K562 (cell line): ENCODE data around the gene APCDD1L. TPM values are rescaled to one million over a fixed set of nuclear protein-coding genes. Genes with fewer than 3 reads are reported as not detected.

Source experiments
- ATAC-seq: fragments of 200-7000 bp; cut with Tn5 transposase; 3 replicates; pipeline ENCODE4 v1.9.1; 2020; ENCODE audit warnings: moderate library complexity
- BruUV-seq: library from RNA; stranded (reverse); fragments of 400-500 nt; replicated peaks from 2 replicates; lab custom pipeline; 2021; lab: Mats Ljungman, UMichigan
- CTCF ChIA-PET: fragments of 300-600 bp; formaldehyde crosslinking; extraction: SDS; loops from one replicate; lab custom pipeline; 2021; ENCODE audit warnings: low intra/inter-chr PET ratio; lab: Yijun Ruan, JAX
- POLR2A ChIA-PET: fragments of 300-600, 350-650 bp; sonication (Branson Sonifier 250); formaldehyde crosslinking; extraction: SDS; loops from one replicate; lab custom pipeline; 2021; ENCODE audit warnings: antibody characterized with exemption, inconsistent platforms; lab: Yijun Ruan, JAX
- DNase-seq, 4 experiments: peaks; one replicate each; pipeline versions ENCODE4 v3.0.0 to v3.0.0-alpha.2; 2011 to 2018; ENCODE audit warnings: low spot score in 3 of 4, mixed read lengths in 3 of 4; ENCODE audit errors: extremely low read depth in 1 of 4
- FAIRE-seq: peaks from 2 replicates; lab custom pipeline; 2011; peaks lifted over from hg19 to GRCh38; lab: Jason Lieb, UNC
- H2AFZ ChIP-seq: 2 replicates; pipeline ENCODE4 v1.6.0; 2011; ENCODE audit warnings: low read depth, low read length, control low read depth, inconsistent platforms
- H3K27ac ChIP-seq: fragments of 200-600 bp; 3 replicates; pipeline ENCODE4 v1.8.0; 2011; ENCODE audit warnings: low read depth, mild to moderate bottlenecking, control low read depth, inconsistent platforms, low read length, moderate library complexity, mixed read lengths; ENCODE audit errors: extremely low read depth
- H3K27me3 ChIP-seq, 2 experiments: fragments of 300-600 bp in 1 of 2; 2 replicates in 1 of 2; 3 replicates in 1 of 2; pipeline versions ENCODE4 v1.6.0 to v1.8.0; 2011; ENCODE audit warnings: inconsistent platforms in 2 of 2, low read length in 2 of 2, mild to moderate bottlenecking in 1 of 2, mixed read lengths in 1 of 2, moderate library complexity in 1 of 2; ENCODE audit not compliant: control insufficient read depth in 2 of 2, insufficient read depth in 2 of 2
- H3K36me3 ChIP-seq: fragments of 300-600 bp; 3 replicates; pipeline ENCODE4 v1.8.0; 2011; ENCODE audit warnings: mild to moderate bottlenecking, low read length, inconsistent platforms; ENCODE audit not compliant: control insufficient read depth, insufficient read depth
- H3K4me1 ChIP-seq, 2 experiments: fragments of 200-600 bp in 1 of 2; replicated peaks in 1 of 2; 2 replicates in 1 of 2; 3 replicates in 1 of 2; pipeline versions ENCODE4 v1.5.1 to v1.8.0; 2011; ENCODE audit warnings: inconsistent platforms in 2 of 2, low read length in 2 of 2, mild to moderate bottlenecking in 1 of 2, mixed read lengths in 1 of 2, moderate library complexity in 1 of 2; ENCODE audit not compliant: control insufficient read depth in 2 of 2, insufficient read depth in 2 of 2
- H3K4me2 ChIP-seq: 2 replicates; pipeline ENCODE4 v1.6.1; 2011; ENCODE audit warnings: low read length, control low read depth, inconsistent platforms, mixed read lengths; ENCODE audit not compliant: insufficient read depth
- H3K4me3 ChIP-seq: fragments of 200-600 bp; sonication (generic), shearing (Covaris generic); 2 replicates; pipeline ENCODE4 v1.5.1; 2016; ENCODE audit warnings: control low read depth, inconsistent platforms
- H3K79me2 ChIP-seq: fragments of 200-600 bp; 3 replicates; pipeline ENCODE4 v1.8.0; 2011; ENCODE audit warnings: low read length, inconsistent platforms; ENCODE audit not compliant: control insufficient read depth, insufficient read depth
- H3K9ac ChIP-seq, 2 experiments: 2 replicates each; pipeline versions ENCODE4 v1.6.0 to v1.6.1; 2011; ENCODE audit warnings: low read depth in 2 of 2, low read length in 2 of 2, control low read depth in 1 of 2, inconsistent platforms in 1 of 2, mild to moderate bottlenecking in 1 of 2, mixed read lengths in 1 of 2; ENCODE audit not compliant: insufficient read depth in 1 of 2
- H3K9me1 ChIP-seq: one replicate; pipeline ENCODE4 v1.6.0; 2011; ENCODE audit warnings: inconsistent platforms, mild to moderate bottlenecking, low read length, moderate library complexity; ENCODE audit not compliant: control insufficient read depth, insufficient read depth
- H3K9me3 ChIP-seq: replicated peaks from 2 replicates; pipeline ENCODE4 v1.5.1; 2011; ENCODE audit warnings: low read depth, low read length, inconsistent platforms; ENCODE audit not compliant: control insufficient read depth, insufficient read depth
- H4K20me1 ChIP-seq: replicated peaks from 2 replicates; pipeline ENCODE4 v1.6.1; 2011; ENCODE audit warnings: low read length, inconsistent platforms, mixed read lengths; ENCODE audit not compliant: control insufficient read depth, insufficient read depth
- CBFB ChIP-seq: sonication (generic); formaldehyde crosslinking; IDR thresholded peaks from 2 replicates; pipeline ENCODE4 v1.4.0; 2020; ENCODE audit warnings: mild to moderate bottlenecking, missing genetic modification reagents
- KAT8 ChIP-seq: fragments of 450-650 bp; IDR thresholded peaks from 2 replicates; pipeline ENCODE4 v1.6.1; 2016; ENCODE audit warnings: low read depth, mild to moderate bottlenecking
- MAFG ChIP-seq: fragments of 450-650 bp; conservative IDR thresholded peaks from 2 replicates; pipeline ENCODE4 v1.6.1; 2016; ENCODE audit warnings: missing genetic modification characterization, missing compliant biosample characterization
- MYBL2 ChIP-seq, 2 experiments: fragments of 450-650 bp in 1 of 2; sonication (generic) in 1 of 2; formaldehyde crosslinking in 1 of 2; IDR thresholded peaks; 2 replicates each; pipeline versions ENCODE4 v1.6.1 to v1.8.1; 2017 to 2022; ENCODE audit warnings: borderline replicate concordance in 1 of 2, inconsistent platforms in 1 of 2, low read depth in 1 of 2, mild to moderate bottlenecking in 1 of 2, missing genetic modification reagents in 1 of 2, moderate library complexity in 1 of 2
- NFATC3 ChIP-seq: fragments of 450-650 bp; IDR thresholded peaks from 2 replicates; pipeline ENCODE4 v1.6.1; 2017; ENCODE audit warnings: mild to moderate bottlenecking
- POLR2B ChIP-seq: fragments of 450-650 bp; IDR thresholded peaks from 2 replicates; pipeline ENCODE4 v1.6.1; 2018; ENCODE audit warnings: low read depth; ENCODE audit not compliant: partially characterized antibody
- TAF9B ChIP-seq: fragments of 450-650 bp; IDR thresholded peaks from 2 replicates; pipeline ENCODE4 v1.6.1; 2018; ENCODE audit warnings: mild to moderate bottlenecking; ENCODE audit not compliant: partially characterized antibody
- ZBED1 ChIP-seq: IDR thresholded peaks from 2 replicates; pipeline ENCODE4 v1.6.1; 2014
- ZNF224 ChIP-seq: sonication (generic); formaldehyde crosslinking; IDR thresholded peaks from 2 replicates; pipeline ENCODE4 v1.8.0; 2022; ENCODE audit warnings: mild to moderate bottlenecking, missing genetic modification reagents
- ZNF282 ChIP-seq: sonication (generic); formaldehyde crosslinking; IDR thresholded peaks from 2 replicates; pipeline ENCODE4 v1.8.1; 2023; ENCODE audit warnings: missing genetic modification reagents
- ZNF347 ChIP-seq: fragments of 450-650 bp; formaldehyde crosslinking; IDR thresholded peaks from 2 replicates; pipeline ENCODE4 v1.4.0; 2020; ENCODE audit warnings: low read depth, mild to moderate bottlenecking, moderate library complexity
- whole genome bisulfite sequencing: fragments of 100-300 bp; shearing (Covaris generic); methylation state at CpG from one replicate; pipeline ENCODE4 v1.1.6; 2016; ENCODE audit warnings: low coverage, mixed read lengths; ENCODE audit not compliant: insufficient coverage; ENCODE audit errors: missing lambda C conversion rate; 5-methylcytosine and 5-hydroxymethylcytosine counted together
- in situ Hi-C: fragments of 300-500 bp; cut with MboI; formaldehyde crosslinking; loops from 4 replicates; pipeline ENCODE4 v1.15.0; 2018; ENCODE audit warnings: inconsistent platforms, mixed read lengths
- intact Hi-C: fragments of 100-400 bp; cut with micrococcal nuclease; formaldehyde crosslinking; loops from 2 replicates; pipeline ENCODE4 v1.14.2; 2022
- polyA plus RNA-seq, 8 experiments: library from polyadenylated mRNA; depleted of rRNA in 4 of 8; stranded (reverse) in 5 of 8; unstranded in 3 of 8; fragments of >200 nt; fragmentation: Nextera tagmentation in 2 of 8; fragmentation: Illumina TruSeq in 1 of 8; extraction: Ambion mirVana in 2 of 8; extraction: Trizol in 1 of 8; gene quantifications; 2 replicates each; pipeline versions ENCODE4 v1.2.1 to v1.2.3, GENCODE V29; 2011 to 2014; ENCODE audit warnings: inconsistent platforms in 1 of 8, missing spikeins in 1 of 8
- total RNA-seq, 7 experiments: library from RNA; depleted of rRNA in 6 of 7; stranded (reverse); fragments of >200 nt in 6 of 7; fragmentation: Illumina TruSeq in 2 of 7; extraction: Trizol in 2 of 7; gene quantifications; 2 replicates each; pipeline versions ENCODE4 v1.2.1 to v1.2.3, GENCODE V29; 2011 to 2021; ENCODE audit warnings: low replicate concordance in 1 of 7
- TF ChIP-seq, protein P1 (sequence below): sonication (generic); formaldehyde crosslinking; IDR thresholded peaks from 2 replicates; pipeline ENCODE4 v1.9.0; 2022; ENCODE audit warnings: mild to moderate bottlenecking, missing genetic modification reagents
- TF ChIP-seq, protein P2 (sequence below): fragments of 450-650 bp; formaldehyde crosslinking; conservative IDR thresholded peaks from 2 replicates; pipeline ENCODE4 v1.4.0; 2022; ENCODE audit warnings: mild to moderate bottlenecking, missing genetic modification characterization
- TF ChIP-seq, protein P3 (sequence below), 2 experiments: fragments of 250-450 bp in 1 of 2; fragments of 450-650 bp in 1 of 2; sonication (Bioruptor Pico) in 1 of 2; IDR thresholded peaks; 2 replicates each; pipeline versions ENCODE4 v1.6.1 to v1.8.0; 2016 to 2021; ENCODE audit warnings: mild to moderate bottlenecking in 2 of 2, moderate library complexity in 2 of 2, missing compliant biosample characterization in 1 of 2, missing genetic modification characterization in 1 of 2

The APCDD1L gene
- total and polyA plus RNA-seq, 9 of the 15 experiments (the other 6 are each of a cell fraction or from before 2014, with no cell fraction given) = not detected

DNA sequence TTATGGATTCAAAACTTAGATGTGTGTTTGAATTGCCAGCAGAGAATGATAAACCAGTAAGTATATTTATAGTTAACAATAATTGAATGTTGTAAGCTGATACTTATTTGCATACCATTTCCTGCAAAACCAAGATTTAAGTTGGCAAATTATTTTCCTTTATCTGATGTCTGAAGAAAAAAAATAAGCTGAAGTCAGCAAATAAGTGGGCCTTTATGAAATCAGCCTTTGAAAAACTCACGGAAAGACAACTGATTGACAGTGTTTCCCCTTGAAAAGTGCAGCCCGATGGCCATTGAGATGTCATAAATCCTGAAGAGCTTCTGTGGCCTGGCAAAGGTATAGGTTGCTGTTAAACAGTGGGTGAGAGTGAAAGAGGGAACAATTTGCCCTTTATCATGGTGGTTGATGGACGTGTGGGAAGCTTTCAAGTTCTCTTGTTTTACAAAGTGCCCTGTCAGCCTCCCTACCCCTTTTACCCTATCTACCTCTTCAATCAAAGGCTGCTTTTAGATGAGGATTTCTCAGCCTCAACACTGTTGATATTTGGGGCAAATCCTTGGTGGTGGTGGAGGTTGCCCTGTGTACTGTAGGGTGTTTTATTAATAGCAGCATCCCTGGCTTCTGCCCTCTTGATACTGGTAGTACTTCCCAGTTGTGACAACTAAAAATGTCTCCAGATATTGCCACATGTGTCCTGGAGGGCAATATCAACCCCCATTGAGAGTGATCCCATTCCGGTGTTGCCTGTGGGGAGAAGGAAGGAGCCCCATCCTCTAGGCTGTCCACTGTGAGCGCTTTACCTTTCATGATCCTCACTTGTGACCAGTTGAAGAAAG is 76.0 kb downstream of the APCDD1L start (continued):
- TF ChIP-seq MAFG = peak; percentile 83
- TF ChIP-seq, protein P1, sequence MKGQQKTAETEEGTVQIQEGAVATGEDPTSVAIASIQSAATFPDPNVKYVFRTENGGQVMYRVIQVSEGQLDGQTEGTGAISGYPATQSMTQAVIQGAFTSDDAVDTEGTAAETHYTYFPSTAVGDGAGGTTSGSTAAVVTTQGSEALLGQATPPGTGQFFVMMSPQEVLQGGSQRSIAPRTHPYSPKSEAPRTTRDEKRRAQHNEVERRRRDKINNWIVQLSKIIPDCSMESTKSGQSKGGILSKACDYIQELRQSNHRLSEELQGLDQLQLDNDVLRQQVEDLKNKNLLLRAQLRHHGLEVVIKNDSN (CRISPR knock-in tag) = no peak
- no peak for TF ChIP-seq POLR2B
- TF ChIP-seq, protein P2, sequence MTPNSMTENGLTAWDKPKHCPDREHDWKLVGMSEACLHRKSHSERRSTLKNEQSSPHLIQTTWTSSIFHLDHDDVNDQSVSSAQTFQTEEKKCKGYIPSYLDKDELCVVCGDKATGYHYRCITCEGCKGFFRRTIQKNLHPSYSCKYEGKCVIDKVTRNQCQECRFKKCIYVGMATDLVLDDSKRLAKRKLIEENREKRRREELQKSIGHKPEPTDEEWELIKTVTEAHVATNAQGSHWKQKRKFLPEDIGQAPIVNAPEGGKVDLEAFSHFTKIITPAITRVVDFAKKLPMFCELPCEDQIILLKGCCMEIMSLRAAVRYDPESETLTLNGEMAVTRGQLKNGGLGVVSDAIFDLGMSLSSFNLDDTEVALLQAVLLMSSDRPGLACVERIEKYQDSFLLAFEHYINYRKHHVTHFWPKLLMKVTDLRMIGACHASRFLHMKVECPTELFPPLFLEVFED (CRISPR knock-in tag) = no peak

DNA sequence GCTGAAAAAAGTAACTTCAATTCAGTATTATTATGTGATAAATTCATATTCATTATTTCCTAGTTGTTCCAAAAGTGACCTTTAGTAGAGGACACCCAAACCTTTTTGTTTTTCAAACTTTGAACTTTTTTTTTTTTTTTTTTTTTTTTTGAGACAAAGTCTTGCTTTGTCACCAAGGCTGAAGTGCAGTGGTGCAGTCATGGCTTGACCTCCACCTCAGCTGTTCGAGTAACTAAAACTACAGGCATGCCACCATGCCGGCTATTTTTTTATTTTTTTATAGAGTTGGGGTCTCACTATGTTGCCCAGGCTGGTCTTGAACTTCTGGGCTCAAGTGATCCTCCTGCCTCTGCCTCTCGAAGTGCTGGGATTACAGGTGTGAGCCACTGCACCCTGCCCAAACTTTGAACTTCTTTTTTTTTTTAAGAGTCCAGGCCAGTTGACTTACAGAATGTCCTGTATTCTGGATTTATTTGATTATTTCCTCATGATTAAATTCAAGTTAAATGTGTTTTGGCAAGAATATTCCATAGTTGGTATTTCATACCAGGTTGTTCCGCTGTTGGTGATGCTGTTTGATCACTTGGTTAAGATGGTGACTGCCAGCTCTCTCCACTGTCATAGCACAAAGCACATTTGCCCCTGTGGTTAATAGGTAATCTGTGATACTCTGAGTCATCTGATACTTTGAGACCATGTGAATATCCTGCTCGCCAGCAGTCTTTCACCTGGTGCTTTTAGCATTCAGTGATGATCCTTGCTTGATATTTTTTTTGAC is 78.1 kb downstream of the APCDD1L start:
- FAIRE-seq (no peak), DNase-seq (no peak), ATAC-seq (no peak)
- H3K4me1 ChIP-seq = peaks cover 0 to 7% of the 10 kb centered on the region in 2 experiments; a peak in 2 of 5 replicates
- ChIA-PET POLR2A (interaction anchor here (1.2 kb wide), 1 partner anchor 821 kb away, joined by 3 read pairs; no protein-coding TSS in a partner anchor), CTCF (no interaction called here)
- TF ChIP-seq KAT8 (no peak), ZNF347 (CRISPR knock-in tag) (no peak), ZNF282 (no peak), MYBL2 (IDR thresholded peaks at IDR 0.05; ENCODE audit: low read depth) (no peak), MYBL2 (CRISPR knock-in tag; IDR thresholded peaks at IDR 0.05; ENCODE audit: borderline replicate concordance) (no peak), ZNF224 (CRISPR knock-in tag) (no peak), NFATC3 (no peak), CBFB (CRISPR knock-in tag) (no peak), ZBED1 (no peak), TAF9B (no peak)
- TF ChIP-seq, protein P3, sequence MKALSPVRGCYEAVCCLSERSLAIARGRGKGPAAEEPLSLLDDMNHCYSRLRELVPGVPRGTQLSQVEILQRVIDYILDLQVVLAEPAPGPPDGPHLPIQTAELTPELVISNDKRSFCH (CRISPR knock-in tag; IDR thresholded peaks at IDR 0.05) = no peak
- TF ChIP-seq, protein P3 (tag; IDR thresholded peaks at IDR 0.05) = no peak
- H3K36me3 ChIP-seq = peaks cover 84% of the 10 kb centered on the region
- H4K20me1 ChIP-seq = peaks cover 17% of the 10 kb centered on the region; the same call in 1 of the 2 replicates
- H3K4me3 ChIP-seq = no peak overlapping the region
- 90% methylated on average over 5 of the region's 5 CpGs for WGBS
- in situ Hi-C loops (no loop called here), intact Hi-C loops (no loop called here)
- no peak overlapping the region for H3K4me2 ChIP-seq
- H3K79me2 ChIP-seq = peaks cover 91% of the 10 kb centered on the region
- no peaks in the 10 kb centered on the region for H3K27me3 ChIP-seq
- no TSS peak for BruUV-seq
- H3K9me3 ChIP-seq = no peaks in the 10 kb centered on the region
- H3K9ac ChIP-seq = no peak overlapping the region
- H2AFZ ChIP-seq = no peak overlapping the region
- peaks cover 8% of the 10 kb centered on the region for H3K9me1 ChIP-seq
- no peak overlapping the region for H3K27ac ChIP-seq
